Vagina (tissue), 2 donors: Measurements from ENCODE around the gene PHLDB1. TPM values are rescaled to one million over a fixed set of nuclear protein-coding genes. Genes with fewer than 3 reads are reported as not detected.

Source experiments
- DNase-seq, 2 donors: peaks; one replicate each; pipeline ENCODE4 v3.0.0-alpha.2; 2017; ENCODE audit errors: extremely low spot score in 2 of 2
- H3K27ac ChIP-seq: fragments of 200-600 bp; sonication (generic); one replicate; pipeline ENCODE4 v1.5.1; 2019
- H3K27me3 ChIP-seq: fragments of 200-600 bp; sonication (generic); one replicate; pipeline ENCODE4 v1.5.1; 2019
- H3K36me3 ChIP-seq, 2 donors: fragments of 200-600 bp; sonication (generic); one replicate each; pipeline ENCODE4 v1.5.1; 2017 to 2019
- H3K4me1 ChIP-seq: fragments of 200-600 bp; sonication (generic); one replicate; pipeline ENCODE4 v1.5.1; 2019
- H3K4me3 ChIP-seq, 2 donors: fragments of 200-600 bp; sonication (generic); 1 replicate in 1 of 2; 2 replicates in 1 of 2; pipeline ENCODE4 v1.5.1; 2016 to 2019
- H3K9me3 ChIP-seq: fragments of 200-600 bp; sonication (generic); one replicate; pipeline ENCODE4 v1.5.1; 2019
- CTCF ChIP-seq, 3 experiments: fragments of 450-650 bp in 2 of 3; fragments of 200-600 bp in 1 of 3; sonication (generic) in 1 of 3; IDR thresholded peaks; one replicate each; pipeline ENCODE4 v1.5.1; 2017 to 2019; ENCODE audit warnings: antibody characterized with exemption in 3 of 3, mild to moderate bottlenecking in 2 of 3, moderate library complexity in 2 of 3
- POLR2A ChIP-seq, 2 donors: fragments of 450-650 bp; IDR thresholded peaks; one replicate each; pipeline ENCODE4 v1.6.1; 2017; ENCODE audit warnings: antibody characterized with exemption in 2 of 2, mild to moderate bottlenecking in 2 of 2, moderate library complexity in 2 of 2
- POLR2AphosphoS5 ChIP-seq, 2 donors: sonication (generic); formaldehyde crosslinking; IDR thresholded peaks; one replicate each; pipeline ENCODE4 v1.9.0; 2017; ENCODE audit warnings: antibody characterized with exemption in 2 of 2, mild to moderate bottlenecking in 2 of 2, low read depth in 1 of 2; ENCODE audit not compliant: insufficient read depth in 1 of 2
- intact Hi-C: fragments of 100-400 bp; cut with DNase I; formaldehyde crosslinking; loops from one replicate; pipeline ENCODE4 v1.15.1; 2023
- total RNA-seq: library from RNA; depleted of rRNA; stranded (reverse); fragments of >200 nt; gene quantifications from one replicate; pipeline ENCODE4 v1.2.3, GENCODE V29; 2016

The PHLDB1 gene
- total RNA-seq, 1 donor from 2014 or later: 119 TPM

GRCh38 chr11:118688851-118689502 is 81.6 kb downstream of the PHLDB1 start:
- intact Hi-C loops: no loop called here
- Histone ChIP-seq H3K36me3 (no peaks in the 10 kb centered on the region), H3K27me3 (no peaks in the 10 kb centered on the region), H3K4me1 (peaks cover 33% of the 10 kb centered on the region), H3K27ac (peak overlapping the region; percentile 88), H3K9me3 (no peaks in the 10 kb centered on the region), H3K4me3 (peak overlapping the region in 1 of 2 donors; percentile 32)
- no peak for TF ChIP-seq POLR2AphosphoS5 (IDR thresholded peaks at IDR 0.05; ENCODE audit: insufficient read depth in 1 of 2, low read depth in 1 of 2)
- no peak for TF ChIP-seq CTCF (IDR thresholded peaks at IDR 0.05)
- no peak for TF ChIP-seq POLR2A (IDR thresholded peaks at IDR 0.05)
- no peak for DNase-seq

GRCh38 chr11:118689503-118689851 is 82.1 kb downstream of the PHLDB1 start:
- Histone ChIP-seq H3K4me3 (peak overlapping the region; percentile 32 to 50), H3K27ac (peak overlapping the region; percentile 88), H3K27me3 (no peaks in the 10 kb centered on the region), H3K4me1 (peaks cover 33% of the 10 kb centered on the region), H3K9me3 (no peaks in the 10 kb centered on the region), H3K36me3 (no peaks in the 10 kb centered on the region)
- intact Hi-C loops: no loop called here
- TF ChIP-seq POLR2AphosphoS5 (IDR thresholded peaks at IDR 0.05; ENCODE audit: insufficient read depth in 1 of 2, low read depth in 1 of 2) (no peak), CTCF (IDR thresholded peaks at IDR 0.05) (no peak), POLR2A (IDR thresholded peaks at IDR 0.05) (no peak)
- DNase-seq: no peak

DNA sequence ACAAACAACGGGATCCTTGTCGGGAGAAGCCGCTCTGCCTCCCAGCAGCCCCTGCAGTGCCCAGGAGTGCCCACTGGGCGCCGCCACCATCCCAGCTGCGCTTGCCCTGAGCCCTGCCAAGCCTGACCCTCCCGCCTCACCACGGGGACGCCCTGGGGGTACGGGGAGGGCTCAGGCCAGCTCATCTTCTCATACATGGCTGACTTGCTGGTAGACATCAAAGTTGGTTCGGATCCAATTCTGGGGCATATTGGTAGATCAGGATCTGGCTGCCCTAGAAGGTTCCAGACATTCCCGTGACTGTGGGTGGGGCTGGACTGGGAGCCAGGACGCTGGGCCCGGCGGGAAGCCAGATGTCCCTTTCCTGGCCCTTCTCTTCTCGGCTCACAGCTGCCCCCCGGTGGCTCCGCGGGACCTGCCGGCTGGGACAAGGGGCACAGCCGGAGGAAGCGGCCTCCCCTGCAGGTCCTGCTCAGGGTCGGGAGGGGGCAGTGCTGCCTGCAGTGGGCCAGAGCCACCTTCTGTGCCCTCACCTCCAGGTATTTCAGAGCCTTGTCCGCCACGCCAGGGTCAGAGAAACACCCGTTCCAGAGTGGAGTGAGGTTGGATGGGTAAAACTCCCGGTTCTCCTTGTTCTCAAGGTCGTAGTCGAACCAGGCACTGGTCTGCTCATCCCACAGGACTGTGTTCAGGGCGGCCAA is 82.6 kb downstream of the PHLDB1 start:
- Histone ChIP-seq H3K36me3 (no peaks in the 10 kb centered on the region), H3K4me1 (peaks cover 33% of the 10 kb centered on the region), H3K4me3 (peak overlapping the region; percentile 32 to 50), H3K9me3 (no peaks in the 10 kb centered on the region), H3K27me3 (no peaks in the 10 kb centered on the region), H3K27ac (peak overlapping the region; percentile 88)
- DNase-seq: no peak
- intact Hi-C loops: loop anchor here (2.0 to 5.0 kb wide), 2 partner anchors 101 to 267 kb away; partner anchors contain the start of genes DDX6 and UPK2
- TF ChIP-seq CTCF (IDR thresholded peaks at IDR 0.05): peak; percentile 48 to 85 (median 62)
- TF ChIP-seq POLR2A (IDR thresholded peaks at IDR 0.05): no peak
- peak; percentile 81 to 89 for TF ChIP-seq POLR2AphosphoS5 (IDR thresholded peaks at IDR 0.05; ENCODE audit: insufficient read depth in 1 of 2, low read depth in 1 of 2)

GRCh38 chr11:118690553-118691304 is 83.3 kb downstream of the PHLDB1 start:
- TF ChIP-seq POLR2AphosphoS5 (IDR thresholded peaks at IDR 0.05; ENCODE audit: insufficient read depth in 1 of 2, low read depth in 1 of 2) (no peak), POLR2A (IDR thresholded peaks at IDR 0.05) (no peak), CTCF (IDR thresholded peaks at IDR 0.05) (no peak)
- intact Hi-C loops: loop anchor here (2.0 to 5.0 kb wide), 2 partner anchors 100 to 267 kb away; partner anchors contain the start of genes DDX6 and UPK2
- Histone ChIP-seq H3K4me1 (peaks cover 33% of the 10 kb centered on the region), H3K9me3 (no peaks in the 10 kb centered on the region), H3K36me3 (no peaks in the 10 kb centered on the region), H3K27me3 (no peaks in the 10 kb centered on the region), H3K4me3 (peak overlapping the region; percentile 32 to 50), H3K27ac (peak overlapping the region; percentile 88)
- DNase-seq: no peak
